ENCODE data around the gene TMEM39A. TPM values are rescaled to one million over a fixed set of nuclear protein-coding genes. Genes with fewer than 3 reads are reported as not detected.

Gene TMEM39A
- total RNA-seq, 4 donors from 2014 or later: 20.9 to 39.9 (median 29.9) TPM

GRCh38 chr3:119492810-119493209 lies 29.4 kb upstream of the TMEM39A start:
- WGBS, 2 donors: 88 to 89% methylated on average over 3 of the region's 3 CpGs
- no peak for DNase-seq (ENCODE audit: low spot score in 2 of 2)
- H3K4me3 ChIP-seq (ENCODE audit: low read depth, poor library complexity, severe bottlenecking): no peak overlapping the region
- no peak for TF ChIP-seq CTCF (IDR thresholded peaks at IDR 0.05)
- no peak for TF ChIP-seq POLR2A (IDR thresholded peaks at IDR 0.05)
- intact Hi-C loops (cut with DNase I; ENCODE audit: low total_unique reads): no loop called here

GRCh38 chr3:119492128-119492527 lies 28.7 kb upstream of the TMEM39A start:
- WGBS, 2 donors: 87 to 92% methylated on average over 2 of the region's 2 CpGs
- intact Hi-C loops (cut with DNase I; ENCODE audit: low total_unique reads): no loop called here
- no peak for DNase-seq (ENCODE audit: low spot score in 2 of 2)
- TF ChIP-seq CTCF (IDR thresholded peaks at IDR 0.05): no peak
- no peak for TF ChIP-seq POLR2A (IDR thresholded peaks at IDR 0.05)
- no peak overlapping the region for H3K4me3 ChIP-seq (ENCODE audit: low read depth, poor library complexity, severe bottlenecking)

GRCh38 chr3:119490153-119490552 lies 26.7 kb upstream of the TMEM39A start:
- 89 to 96% methylated on average over 2 of the region's 2 CpGs for WGBS, 2 donors
- intact Hi-C loops (cut with DNase I; ENCODE audit: low total_unique reads): no loop called here
- no peak overlapping the region for H3K4me3 ChIP-seq (ENCODE audit: low read depth, poor library complexity, severe bottlenecking)
- TF ChIP-seq POLR2A (IDR thresholded peaks at IDR 0.05) (no peak), CTCF (IDR thresholded peaks at IDR 0.05) (no peak)
- DNase-seq (ENCODE audit: low spot score in 2 of 2): no peak

DNA sequence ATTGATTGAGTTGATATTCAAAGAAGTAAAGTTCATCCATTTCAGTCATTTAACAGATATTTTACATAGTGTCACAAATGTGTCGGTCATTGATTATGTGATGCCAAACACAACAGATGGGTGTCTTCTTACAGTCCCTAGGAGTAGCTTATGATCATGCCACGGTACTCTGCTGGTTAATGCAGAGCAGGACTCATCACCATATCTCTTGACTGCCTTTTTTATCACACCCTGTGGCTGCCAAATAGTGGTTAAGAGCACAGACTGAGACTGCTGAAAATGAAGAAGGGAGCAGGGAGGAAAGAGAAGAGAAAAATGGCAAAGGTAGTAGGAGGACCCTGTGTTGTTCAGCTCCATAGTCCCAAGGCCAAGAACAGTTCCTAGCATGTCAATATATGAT lies 22.1 kb upstream of the TMEM39A start:
- 89 to 92% methylated on average over 2 of the region's 2 CpGs for WGBS, 2 donors
- intact Hi-C loops (cut with DNase I; ENCODE audit: low total_unique reads): no loop called here
- no peak for TF ChIP-seq CTCF (IDR thresholded peaks at IDR 0.05)
- TF ChIP-seq POLR2A (IDR thresholded peaks at IDR 0.05): no peak
- H3K4me3 ChIP-seq (ENCODE audit: low read depth, poor library complexity, severe bottlenecking): no peak overlapping the region
- no peak for DNase-seq (ENCODE audit: low spot score in 2 of 2)

- WGBS, 2 donors: 50 to 53% methylated on average over 1 of the region's 1 CpG
- no peak overlapping the region for H3K4me3 ChIP-seq (ENCODE audit: low read depth, poor library complexity, severe bottlenecking)
- TF ChIP-seq CTCF (IDR thresholded peaks at IDR 0.05): no peak
- no peak for TF ChIP-seq POLR2A (IDR thresholded peaks at IDR 0.05)
- no peak for DNase-seq (ENCODE audit: low spot score in 2 of 2)
- intact Hi-C loops (cut with DNase I; ENCODE audit: low total_unique reads): no loop called here
Measured at GRCh38 chr3:119483101-119483500, 19.7 kb upstream of the TMEM39A start.

DNA sequence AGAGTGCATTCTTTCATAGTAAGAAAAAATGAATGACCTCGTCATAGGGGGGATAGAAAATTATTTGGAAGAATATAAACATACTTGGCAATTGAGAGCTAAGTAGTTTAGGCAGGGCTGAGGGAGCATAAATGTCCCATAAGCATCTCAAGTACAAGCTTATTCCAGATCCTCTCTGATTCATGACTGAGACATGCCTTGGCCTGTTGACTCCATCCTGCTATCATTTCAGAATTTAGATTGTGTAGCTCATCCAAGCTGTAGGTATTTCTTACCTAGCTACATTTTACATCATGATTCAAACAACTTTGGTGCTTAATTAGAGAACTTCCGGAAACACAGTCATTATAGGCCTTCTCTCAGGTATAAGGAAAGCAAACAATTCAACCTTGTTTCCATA lies 17.7 kb upstream of the TMEM39A start:
- DNase-seq (ENCODE audit: low spot score in 2 of 2): no peak
- TF ChIP-seq POLR2A (IDR thresholded peaks at IDR 0.05) (no peak), CTCF (IDR thresholded peaks at IDR 0.05) (no peak)
- WGBS, 2 donors: 55 to 67% methylated on average over 2 of the region's 2 CpGs
- no peak overlapping the region for H3K4me3 ChIP-seq (ENCODE audit: low read depth, poor library complexity, severe bottlenecking)
- intact Hi-C loops (cut with DNase I; ENCODE audit: low total_unique reads): no loop called here
